PC-3 (cell line): ENCODE results near the gene CIC. TPM values are rescaled to one million over a fixed set of nuclear protein-coding genes. Genes with fewer than 3 reads are reported as not detected.

ENCODE experiments used
- ATAC-seq: fragments of 200-7000 bp; cut with Tn5 transposase; 2 replicates; pipeline ENCODE4 v1.9.1; 2020; ENCODE audit warnings: mild to moderate bottlenecking, moderate library complexity
- BruUV-seq: library from RNA; stranded (reverse); fragments of 400-500 nt; replicated peaks from 2 replicates; lab custom pipeline; 2021; lab: Mats Ljungman, UMichigan
- CTCF ChIA-PET: fragments of 300-600 bp; sonication (Branson Sonifier 250); formaldehyde crosslinking; loops from one replicate; lab custom pipeline; 2022; ENCODE audit warnings: antibody characterized with exemption; lab: Charles Lee
- POLR2A ChIA-PET: fragments of 300-600 bp; sonication (Branson Sonifier 250); formaldehyde crosslinking; loops from one replicate; lab custom pipeline; 2022; ENCODE audit warnings: antibody characterized with exemption; ENCODE audit not compliant: unreplicated experiment; lab: Charles Lee
- DNase-seq: peaks from one replicate; pipeline ENCODE4 v3.0.0-alpha.2; 2015
- H2AFZ ChIP-seq: fragments of 300-600 bp; sonication (generic); 2 replicates; pipeline ENCODE4 v1.6.0; 2016; ENCODE audit warnings: antibody characterized with exemption, low read length
- H3F3A ChIP-seq: fragments of 300-600 bp; sonication (generic); one replicate; pipeline ENCODE4 v1.6.0; 2017; ENCODE audit warnings: antibody characterized with exemption, low read length, control low read depth, mild to moderate bottlenecking; ENCODE audit not compliant: unreplicated experiment
- H3K27ac ChIP-seq: fragments of 300-600 bp; sonication (generic); 2 replicates; pipeline ENCODE4 v1.5.1; 2016; ENCODE audit warnings: mild to moderate bottlenecking, low read length
- H3K27me3 ChIP-seq: fragments of 300-600 bp; sonication (generic); 2 replicates; pipeline ENCODE4 v1.6.1; 2016; ENCODE audit warnings: low read length, mixed read lengths
- H3K36me3 ChIP-seq: fragments of 300-600 bp; sonication (generic); 2 replicates; pipeline ENCODE4 v1.6.1; 2016; ENCODE audit warnings: low read depth, mixed run types, low read length, mixed read lengths
- H3K4me1 ChIP-seq: fragments of 300-600 bp; sonication (generic); 2 replicates; pipeline ENCODE4 v1.5.1; 2016; ENCODE audit warnings: low read length; ENCODE audit not compliant: insufficient read depth
- H3K4me2 ChIP-seq: fragments of 300-600 bp; sonication (generic); 2 replicates; pipeline ENCODE4 v1.6.0; 2016; ENCODE audit warnings: low read length
- H3K4me3 ChIP-seq: fragments of 300-600 bp; sonication (generic); 2 replicates; pipeline ENCODE4 v1.5.1; 2016; ENCODE audit warnings: mild to moderate bottlenecking, low read length, mixed read lengths
- H3K79me2 ChIP-seq: fragments of 300-600 bp; sonication (generic); 2 replicates; pipeline ENCODE4 v1.6.1; 2017; ENCODE audit warnings: low read length, mixed read lengths
- H3K9ac ChIP-seq: fragments of 300-600 bp; sonication (generic); 2 replicates; pipeline ENCODE4 v1.6.0; 2016; ENCODE audit warnings: mild to moderate bottlenecking, low read length
- H3K9me2 ChIP-seq: fragments of 300-600 bp; sonication (generic); replicated peaks from 2 replicates; pipeline ENCODE4 v1.6.1; 2016; ENCODE audit warnings: mixed run types, low read length, mixed read lengths
- H3K9me3 ChIP-seq: fragments of 300-600 bp; sonication (generic); 2 replicates; pipeline ENCODE4 v1.6.1; 2016; ENCODE audit warnings: low read length, mixed read lengths
- H4K20me1 ChIP-seq: fragments of 300-600 bp; sonication (generic); 2 replicates; pipeline ENCODE4 v1.6.1; 2016; ENCODE audit warnings: low read length, mixed read lengths
- EZH2 ChIP-seq: fragments of 300-600 bp; sonication (generic); IDR thresholded peaks from one replicate; pipeline ENCODE4 v1.6.1; 2017; ENCODE audit warnings: antibody characterized with exemption, mild to moderate bottlenecking, low read length; ENCODE audit not compliant: unreplicated experiment
- EZH2phosphoT487 ChIP-seq: fragments of 300-600 bp; sonication (generic); IDR thresholded peaks from 2 replicates; pipeline ENCODE4 v1.6.1; 2018; ENCODE audit warnings: mild to moderate bottlenecking, antibody characterized with exemption, low read length, borderline replicate concordance
- intact Hi-C: fragments of 100-400 bp; cut with micrococcal nuclease; formaldehyde crosslinking; loops from 2 replicates; pipeline ENCODE4 v1.9.0; 2023
- total RNA-seq: library from RNA; depleted of rRNA; stranded (reverse); fragments of >200 nt; gene quantifications from 2 replicates; pipeline ENCODE4 v1.2.3, GENCODE V29; 2014
- TF ChIP-seq, protein P1 (sequence below): fragments of 300-600 bp; sonication (generic); conservative IDR thresholded peaks from 2 replicates; pipeline ENCODE4 v1.5.1; 2017; ENCODE audit warnings: antibody characterized with exemption, low read depth, mild to moderate bottlenecking, low read length

The CIC gene
- total RNA-seq, 1 experiment from 2014 or later, result 9.8 TPM

DNA sequence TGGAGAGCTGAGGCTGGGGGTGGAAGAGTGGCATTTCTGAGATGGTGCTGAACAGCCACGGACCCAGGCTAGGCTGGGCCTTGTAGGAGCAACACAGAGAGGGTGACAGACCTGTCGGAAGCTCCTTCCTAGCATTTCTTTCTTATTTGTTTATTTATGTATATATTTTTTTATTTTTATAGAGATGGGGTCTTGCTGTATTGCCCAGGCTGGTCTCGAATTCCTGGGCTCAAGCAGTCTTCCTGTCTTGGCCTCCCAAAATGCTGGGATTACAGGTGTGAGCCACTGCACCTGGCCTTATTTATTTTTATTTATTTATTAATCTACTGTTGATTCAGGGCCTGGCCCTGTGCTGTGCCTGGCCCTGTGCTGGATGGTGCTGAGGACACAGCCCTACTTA, 6.5 kb downstream of the CIC start:
- ATAC-seq (no peak), DNase-seq (no peak)
- TF ChIP-seq, protein P1, sequence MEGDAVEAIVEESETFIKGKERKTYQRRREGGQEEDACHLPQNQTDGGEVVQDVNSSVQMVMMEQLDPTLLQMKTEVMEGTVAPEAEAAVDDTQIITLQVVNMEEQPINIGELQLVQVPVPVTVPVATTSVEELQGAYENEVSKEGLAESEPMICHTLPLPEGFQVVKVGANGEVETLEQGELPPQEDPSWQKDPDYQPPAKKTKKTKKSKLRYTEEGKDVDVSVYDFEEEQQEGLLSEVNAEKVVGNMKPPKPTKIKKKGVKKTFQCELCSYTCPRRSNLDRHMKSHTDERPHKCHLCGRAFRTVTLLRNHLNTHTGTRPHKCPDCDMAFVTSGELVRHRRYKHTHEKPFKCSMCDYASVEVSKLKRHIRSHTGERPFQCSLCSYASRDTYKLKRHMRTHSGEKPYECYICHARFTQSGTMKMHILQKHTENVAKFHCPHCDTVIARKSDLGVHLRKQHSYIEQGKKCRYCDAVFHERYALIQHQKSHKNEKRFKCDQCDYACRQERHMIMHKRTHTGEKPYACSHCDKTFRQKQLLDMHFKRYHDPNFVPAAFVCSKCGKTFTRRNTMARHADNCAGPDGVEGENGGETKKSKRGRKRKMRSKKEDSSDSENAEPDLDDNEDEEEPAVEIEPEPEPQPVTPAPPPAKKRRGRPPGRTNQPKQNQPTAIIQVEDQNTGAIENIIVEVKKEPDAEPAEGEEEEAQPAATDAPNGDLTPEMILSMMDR, result no peak
- no peak for TF ChIP-seq EZH2
- no peak for TF ChIP-seq EZH2phosphoT487
- Histone ChIP-seq H3K4me2 (no peak overlapping the region), H4K20me1 (no peaks in the 10 kb centered on the region), H3K27me3 (no peaks in the 10 kb centered on the region), H3K4me1 (peaks cover 8% of the 10 kb centered on the region), H3K36me3 (no peaks in the 10 kb centered on the region), H3K9ac (no peak overlapping the region), H3K4me3 (no peak overlapping the region), H3K79me2 (peaks cover 15% of the 10 kb centered on the region), H3K9me3 (no peaks in the 10 kb centered on the region), H3F3A (no peaks in the 10 kb centered on the region), H3K9me2 (no peaks in the 10 kb centered on the region), H3K27ac (no peak overlapping the region), H2AFZ (no peak overlapping the region)
- intact Hi-C loops, result no loop called here
- ChIA-PET POLR2A (no interaction called here), CTCF (no interaction called here)
- no TSS peak for BruUV-seq

- CTCF ChIA-PET, result no interaction called here
- DNase-seq (no peak), ATAC-seq (no peak)
- H3K9me2 ChIP-seq, result no peaks in the 10 kb centered on the region
- H4K20me1 ChIP-seq, result no peaks in the 10 kb centered on the region
- no peaks in the 10 kb centered on the region for H3K27me3 ChIP-seq
- no peak overlapping the region for H3K9ac ChIP-seq
- no TSS peak for BruUV-seq
- H3F3A ChIP-seq, result no peaks in the 10 kb centered on the region
- no peak overlapping the region for H2AFZ ChIP-seq
- H3K27ac ChIP-seq, result no peak overlapping the region
- H3K9me3 ChIP-seq, result no peaks in the 10 kb centered on the region
- POLR2A ChIA-PET, result no interaction called here
- H3K4me2 ChIP-seq, result no peak overlapping the region
- no peak overlapping the region for H3K4me3 ChIP-seq
- TF ChIP-seq EZH2phosphoT487, result no peak
- TF ChIP-seq EZH2, result no peak
- TF ChIP-seq, protein P1, result no peak
- H3K4me1 ChIP-seq, result peaks cover 2% of the 10 kb centered on the region; the same call in 1 of the 2 replicates
- intact Hi-C loops, result no loop called here
- H3K36me3 ChIP-seq, result no peaks in the 10 kb centered on the region
- peaks cover 8% of the 10 kb centered on the region for H3K79me2 ChIP-seq
Observed at GRCh38 chr19:42276284-42276683, 7.2 kb downstream of the CIC start.

- CTCF ChIA-PET, result no interaction called here
- Histone ChIP-seq H3K79me2 (peaks cover 3% of the 10 kb centered on the region; the same call in 1 of the 2 replicates), H3F3A (no peaks in the 10 kb centered on the region), H4K20me1 (no peaks in the 10 kb centered on the region), H3K27me3 (no peaks in the 10 kb centered on the region), H3K9me2 (no peaks in the 10 kb centered on the region), H3K4me1 (no peaks in the 10 kb centered on the region), H3K9me3 (no peaks in the 10 kb centered on the region), H3K4me2 (no peak overlapping the region), H3K9ac (no peak overlapping the region), H2AFZ (no peak overlapping the region), H3K4me3 (no peak overlapping the region), H3K27ac (no peak overlapping the region), H3K36me3 (no peaks in the 10 kb centered on the region)
- ATAC-seq (no peak), DNase-seq (no peak)
- POLR2A ChIA-PET, result no interaction called here
- no peak for TF ChIP-seq EZH2
- no peak for TF ChIP-seq EZH2phosphoT487
- TF ChIP-seq, protein P1, result no peak
- intact Hi-C loops, result no loop called here
- no TSS peak for BruUV-seq
Observed at GRCh38 chr19:42276821-42277220, 7.8 kb downstream of the CIC start.
